ENCODE data around the gene ATOX1.

DNA sequence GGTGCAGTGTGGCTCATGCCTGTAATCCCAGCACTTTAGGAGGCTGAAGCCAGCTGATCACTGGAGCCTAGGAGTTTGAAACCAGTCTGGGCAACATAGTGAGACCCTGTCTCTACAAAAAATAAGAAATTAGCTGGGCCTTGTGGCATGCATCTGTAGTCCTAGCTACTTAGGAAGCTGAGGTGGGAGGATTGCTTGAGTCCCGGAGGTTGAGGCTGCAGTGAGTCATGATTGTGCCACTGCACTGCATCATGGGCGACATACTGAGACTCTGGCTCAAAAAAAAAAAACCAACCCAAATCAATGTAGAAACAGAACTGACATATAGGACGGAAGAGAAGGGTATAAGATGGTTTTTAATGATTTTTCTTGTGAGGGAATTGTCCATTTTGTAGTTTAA, 41.0 kb upstream of the ATOX1 start:
- TF ChIP-seq HDAC2 (CRISPR knock-in tag; IDR thresholded peaks at IDR 0.05) (no peak), RXRA (CRISPR knock-in tag; IDR thresholded peaks at IDR 0.05) (no peak), USF2 (IDR thresholded peaks at IDR 0.05; ENCODE audit: low read depth, low read length) (no peak), USF2 (CRISPR knock-in tag; IDR thresholded peaks at IDR 0.05; ENCODE audit: borderline replicate concordance) (no peak), KDM1A (CRISPR knock-in tag; IDR thresholded peaks at IDR 0.05) (no peak), E2F1 (CRISPR knock-in tag; IDR thresholded peaks at IDR 0.05) (no peak), YEATS2 (CRISPR knock-in tag; IDR thresholded peaks at IDR 0.05; ENCODE audit: borderline replicate concordance) (no peak), ZBTB43 (CRISPR knock-in tag; conservative IDR thresholded peaks at IDR 0.05) (no peak), REST (IDR thresholded peaks at IDR 0.05; ENCODE audit: borderline replicate concordance in 1 of 2, low read depth in 1 of 2, low read length in 2 of 2) (no peak), CCAR2 (optimal IDR thresholded peaks at IDR 0.05; ENCODE audit: low read depth, low read length) (no peak)
- TF ChIP-seq, protein P1, sequence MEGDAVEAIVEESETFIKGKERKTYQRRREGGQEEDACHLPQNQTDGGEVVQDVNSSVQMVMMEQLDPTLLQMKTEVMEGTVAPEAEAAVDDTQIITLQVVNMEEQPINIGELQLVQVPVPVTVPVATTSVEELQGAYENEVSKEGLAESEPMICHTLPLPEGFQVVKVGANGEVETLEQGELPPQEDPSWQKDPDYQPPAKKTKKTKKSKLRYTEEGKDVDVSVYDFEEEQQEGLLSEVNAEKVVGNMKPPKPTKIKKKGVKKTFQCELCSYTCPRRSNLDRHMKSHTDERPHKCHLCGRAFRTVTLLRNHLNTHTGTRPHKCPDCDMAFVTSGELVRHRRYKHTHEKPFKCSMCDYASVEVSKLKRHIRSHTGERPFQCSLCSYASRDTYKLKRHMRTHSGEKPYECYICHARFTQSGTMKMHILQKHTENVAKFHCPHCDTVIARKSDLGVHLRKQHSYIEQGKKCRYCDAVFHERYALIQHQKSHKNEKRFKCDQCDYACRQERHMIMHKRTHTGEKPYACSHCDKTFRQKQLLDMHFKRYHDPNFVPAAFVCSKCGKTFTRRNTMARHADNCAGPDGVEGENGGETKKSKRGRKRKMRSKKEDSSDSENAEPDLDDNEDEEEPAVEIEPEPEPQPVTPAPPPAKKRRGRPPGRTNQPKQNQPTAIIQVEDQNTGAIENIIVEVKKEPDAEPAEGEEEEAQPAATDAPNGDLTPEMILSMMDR (CRISPR knock-in tag; IDR thresholded peaks at IDR 0.05) = no peak

Measured in HepG2 (cell line).